ENCODE data around the gene ATRAID.

GRCh38 chr2:27191070-27191829 lies 20.6 kb upstream of the ATRAID start:
- no peak for TF ChIP-seq GABPA (IDR thresholded peaks at IDR 0.05; ENCODE audit: low read depth)
- TF ChIP-seq, protein P1, sequence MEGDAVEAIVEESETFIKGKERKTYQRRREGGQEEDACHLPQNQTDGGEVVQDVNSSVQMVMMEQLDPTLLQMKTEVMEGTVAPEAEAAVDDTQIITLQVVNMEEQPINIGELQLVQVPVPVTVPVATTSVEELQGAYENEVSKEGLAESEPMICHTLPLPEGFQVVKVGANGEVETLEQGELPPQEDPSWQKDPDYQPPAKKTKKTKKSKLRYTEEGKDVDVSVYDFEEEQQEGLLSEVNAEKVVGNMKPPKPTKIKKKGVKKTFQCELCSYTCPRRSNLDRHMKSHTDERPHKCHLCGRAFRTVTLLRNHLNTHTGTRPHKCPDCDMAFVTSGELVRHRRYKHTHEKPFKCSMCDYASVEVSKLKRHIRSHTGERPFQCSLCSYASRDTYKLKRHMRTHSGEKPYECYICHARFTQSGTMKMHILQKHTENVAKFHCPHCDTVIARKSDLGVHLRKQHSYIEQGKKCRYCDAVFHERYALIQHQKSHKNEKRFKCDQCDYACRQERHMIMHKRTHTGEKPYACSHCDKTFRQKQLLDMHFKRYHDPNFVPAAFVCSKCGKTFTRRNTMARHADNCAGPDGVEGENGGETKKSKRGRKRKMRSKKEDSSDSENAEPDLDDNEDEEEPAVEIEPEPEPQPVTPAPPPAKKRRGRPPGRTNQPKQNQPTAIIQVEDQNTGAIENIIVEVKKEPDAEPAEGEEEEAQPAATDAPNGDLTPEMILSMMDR (IDR thresholded peaks at IDR 0.05; ENCODE audit: insufficient read depth, low read length): peak; percentile 42
- no peak for TF ChIP-seq REST (IDR thresholded peaks at IDR 0.05; ENCODE audit: insufficient replicate concordance, low read depth)
